ENCODE results near the gene CUL1.

DNA sequence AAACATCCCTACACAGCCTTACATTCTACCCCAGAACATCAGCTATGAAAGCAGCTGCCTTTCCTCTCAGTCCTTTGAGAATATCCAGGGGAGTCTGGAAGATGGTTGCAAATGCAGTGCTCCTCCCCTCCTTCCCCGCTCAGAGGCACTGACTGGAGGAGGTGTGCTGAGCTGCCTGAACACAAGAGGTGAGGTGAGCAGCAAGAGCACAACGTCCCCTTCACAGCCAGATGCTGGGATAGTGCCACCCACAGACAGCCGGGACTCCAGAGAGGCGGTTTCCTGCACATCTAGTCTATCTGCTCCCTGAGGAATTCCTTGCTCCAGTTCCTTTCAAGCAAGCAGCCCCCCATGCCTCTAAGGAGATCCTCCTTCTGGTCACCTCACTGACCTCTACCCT is 111.2 kb downstream of the CUL1 start:
- TF ChIP-seq, protein P1, sequence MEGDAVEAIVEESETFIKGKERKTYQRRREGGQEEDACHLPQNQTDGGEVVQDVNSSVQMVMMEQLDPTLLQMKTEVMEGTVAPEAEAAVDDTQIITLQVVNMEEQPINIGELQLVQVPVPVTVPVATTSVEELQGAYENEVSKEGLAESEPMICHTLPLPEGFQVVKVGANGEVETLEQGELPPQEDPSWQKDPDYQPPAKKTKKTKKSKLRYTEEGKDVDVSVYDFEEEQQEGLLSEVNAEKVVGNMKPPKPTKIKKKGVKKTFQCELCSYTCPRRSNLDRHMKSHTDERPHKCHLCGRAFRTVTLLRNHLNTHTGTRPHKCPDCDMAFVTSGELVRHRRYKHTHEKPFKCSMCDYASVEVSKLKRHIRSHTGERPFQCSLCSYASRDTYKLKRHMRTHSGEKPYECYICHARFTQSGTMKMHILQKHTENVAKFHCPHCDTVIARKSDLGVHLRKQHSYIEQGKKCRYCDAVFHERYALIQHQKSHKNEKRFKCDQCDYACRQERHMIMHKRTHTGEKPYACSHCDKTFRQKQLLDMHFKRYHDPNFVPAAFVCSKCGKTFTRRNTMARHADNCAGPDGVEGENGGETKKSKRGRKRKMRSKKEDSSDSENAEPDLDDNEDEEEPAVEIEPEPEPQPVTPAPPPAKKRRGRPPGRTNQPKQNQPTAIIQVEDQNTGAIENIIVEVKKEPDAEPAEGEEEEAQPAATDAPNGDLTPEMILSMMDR (conservative IDR thresholded peaks at IDR 0.05) = no peak
- TF ChIP-seq ZFX (IDR thresholded peaks at IDR 0.05) = no peak
